HG02870 (cell line): ENCODE results near the gene RFNG.

ENCODE experiments used
- ATAC-seq: cut with Tn5 transposase; IDR thresholded peaks from one replicate; pipeline ENCODE4 v1.9.1; 2021; ENCODE audit warnings: mild to moderate bottlenecking, moderate library complexity; ENCODE audit not compliant: unreplicated experiment

Gene RFNG

DNA sequence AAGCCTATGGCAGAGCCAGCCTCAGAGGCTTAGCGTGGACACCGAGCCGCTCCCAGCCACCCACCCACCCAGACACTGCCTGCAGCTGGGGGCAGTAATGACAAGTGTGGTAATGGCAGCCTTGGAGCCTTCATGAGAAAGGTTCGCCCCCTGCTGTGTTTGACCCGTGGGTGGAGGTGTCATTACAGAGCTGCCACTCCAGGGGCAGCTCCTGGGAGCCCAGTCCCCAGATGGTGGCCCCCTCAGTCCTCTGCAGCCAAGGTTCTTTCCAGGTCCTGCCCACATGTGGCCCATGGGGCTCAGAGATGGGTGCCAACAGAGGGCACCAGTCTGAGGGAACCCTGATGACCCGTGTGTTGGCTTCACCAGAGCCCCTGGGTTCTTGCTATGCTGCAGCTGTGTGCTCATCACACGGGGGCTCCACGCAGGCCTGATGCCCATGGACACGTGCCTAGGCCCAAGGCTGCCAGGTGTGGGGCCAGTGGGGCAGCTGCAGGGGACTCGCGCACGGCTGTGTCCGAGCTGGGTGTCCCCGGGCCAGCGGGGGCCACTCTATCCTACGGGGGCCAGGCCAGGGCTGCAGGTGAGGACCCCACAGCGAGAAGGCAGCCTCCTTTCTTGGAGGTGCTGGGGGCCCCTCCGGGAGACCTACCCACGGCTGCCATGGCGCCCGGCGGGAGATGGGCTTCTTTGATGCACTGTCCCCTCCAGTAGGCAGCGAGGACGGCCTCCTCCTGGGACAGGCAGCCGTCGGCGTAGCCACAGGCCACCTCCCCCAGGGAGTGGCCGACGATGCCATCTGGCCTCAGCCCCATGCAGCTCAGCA is 38.3 kb upstream of the RFNG start:
- no peak for ATAC-seq

DNA sequence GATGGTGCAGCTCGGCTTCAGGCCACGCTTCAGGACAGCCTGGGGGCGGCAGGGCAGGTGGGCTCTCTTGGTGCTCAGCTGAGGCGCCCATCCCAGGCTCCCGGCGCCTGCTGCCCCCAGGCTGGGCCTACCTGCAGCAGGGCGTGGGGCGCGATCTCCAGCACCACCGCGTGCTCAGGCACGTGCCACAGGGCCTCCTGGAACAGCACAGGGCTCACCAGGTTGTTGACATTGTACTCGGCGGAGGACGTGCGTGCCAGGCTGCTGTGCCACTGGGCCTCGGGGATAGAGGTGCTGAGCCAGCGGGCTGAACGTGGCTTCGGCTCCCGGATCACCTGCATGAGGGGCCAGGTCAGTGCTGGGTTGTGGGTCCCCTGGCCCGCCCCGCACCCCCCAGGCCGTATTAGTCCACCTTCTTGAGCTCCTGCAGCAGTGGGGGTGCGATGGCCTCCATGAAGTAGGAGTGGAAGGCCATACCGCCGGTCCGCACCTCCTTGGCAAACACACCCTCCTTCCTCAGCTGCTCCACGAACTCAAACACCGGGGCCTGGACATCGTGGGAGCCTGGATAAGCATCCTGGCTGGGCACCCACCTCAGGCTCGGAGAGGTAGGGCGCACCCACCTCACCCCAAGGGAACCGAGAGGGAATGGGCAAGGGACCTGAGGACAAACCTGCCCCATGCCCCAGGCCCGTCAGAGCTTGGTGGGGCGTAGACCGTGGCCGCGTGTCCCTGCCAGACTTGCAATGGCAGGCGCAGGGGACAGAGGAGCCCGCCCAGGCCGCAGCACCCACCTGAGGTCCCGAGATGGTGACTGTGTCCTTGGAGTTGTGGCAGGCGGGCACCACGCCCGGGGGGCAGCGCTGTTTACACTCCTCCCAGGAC is 37.5 kb upstream of the RFNG start:
- no peak for ATAC-seq

GRCh38 chr17:82087961-82088837 is 36.6 kb upstream of the RFNG start:
- ATAC-seq = no peak

- ATAC-seq = no peak
Observed at GRCh38 chr17:82086941-82087906, 35.6 kb upstream of the RFNG start.

- no peak for ATAC-seq
Observed at GRCh38 chr17:82085931-82086764, 34.5 kb upstream of the RFNG start.

DNA sequence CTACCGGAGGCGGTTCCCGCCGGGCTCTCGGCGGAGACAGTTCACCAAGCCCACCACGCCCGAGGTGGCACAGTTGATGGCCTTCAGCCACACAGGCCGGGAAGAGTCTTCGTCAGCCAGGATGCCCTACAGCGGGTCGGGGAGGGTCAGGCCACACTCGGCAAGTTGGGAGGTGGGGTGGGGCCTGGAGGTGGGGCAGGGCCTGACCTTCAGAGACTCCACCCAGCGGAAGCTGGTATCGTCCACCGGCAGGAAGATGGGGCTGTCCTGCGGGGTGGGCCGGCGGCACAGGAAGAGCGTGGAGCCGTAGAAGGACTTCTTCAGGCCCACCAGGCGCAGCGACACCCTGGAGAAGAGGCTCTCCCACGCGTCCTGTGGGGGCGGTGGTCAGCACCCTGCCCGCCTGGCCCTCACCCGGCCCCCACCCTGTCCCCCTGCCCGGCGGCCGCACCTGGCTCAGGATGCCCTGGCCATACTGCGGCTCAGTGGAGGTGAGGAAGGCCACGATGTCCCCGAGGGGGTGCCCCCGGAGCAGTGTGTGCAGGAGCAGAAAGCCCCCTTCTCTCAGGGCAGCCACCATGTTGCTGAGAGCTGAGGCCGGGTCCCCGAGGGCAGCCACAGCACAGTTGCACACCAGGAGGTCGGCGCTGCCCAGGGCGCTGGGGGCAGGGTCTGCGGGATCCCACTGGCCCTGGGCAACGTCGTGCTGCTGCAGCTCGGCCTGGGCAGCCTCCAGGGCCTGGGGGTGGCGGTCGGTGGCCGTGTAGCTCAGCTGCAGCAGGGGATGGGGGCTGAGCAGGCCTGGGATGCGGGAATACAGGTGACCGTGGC is 33.6 kb upstream of the RFNG start:
- ATAC-seq = no peak

DNA sequence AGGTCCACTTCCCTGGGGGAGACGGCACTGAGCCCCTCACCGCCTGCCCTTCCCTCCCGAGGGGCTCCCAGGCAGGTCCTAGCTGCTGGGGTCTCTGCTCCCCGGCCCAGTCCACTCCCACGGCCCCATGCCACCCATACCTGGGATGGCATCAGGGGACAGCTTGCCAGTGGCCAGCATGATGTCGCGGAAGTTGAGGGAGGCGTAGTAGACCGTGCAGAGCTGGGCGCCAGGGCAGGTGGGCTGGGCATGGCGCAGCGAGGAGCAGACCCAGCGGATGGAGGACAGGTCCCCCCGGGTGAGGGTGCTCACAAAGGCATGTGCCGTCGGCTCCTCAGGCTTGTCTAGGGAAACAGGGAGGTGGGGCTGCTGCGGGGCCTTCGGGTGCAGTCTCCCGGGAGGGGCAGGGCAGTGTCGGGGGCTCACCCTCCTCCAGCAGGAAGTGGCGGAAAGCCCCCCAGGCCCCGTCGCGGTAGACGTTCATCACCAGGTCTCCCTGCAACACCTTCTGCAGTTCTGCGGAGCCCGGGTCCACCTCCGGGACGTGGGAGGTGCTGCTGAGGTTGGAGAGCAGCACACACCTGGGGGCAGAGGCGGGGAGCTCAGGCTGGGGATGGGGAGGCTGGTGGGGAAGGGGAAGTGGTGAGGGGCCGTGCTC is 32.9 kb upstream of the RFNG start:
- ATAC-seq = no peak

DNA sequence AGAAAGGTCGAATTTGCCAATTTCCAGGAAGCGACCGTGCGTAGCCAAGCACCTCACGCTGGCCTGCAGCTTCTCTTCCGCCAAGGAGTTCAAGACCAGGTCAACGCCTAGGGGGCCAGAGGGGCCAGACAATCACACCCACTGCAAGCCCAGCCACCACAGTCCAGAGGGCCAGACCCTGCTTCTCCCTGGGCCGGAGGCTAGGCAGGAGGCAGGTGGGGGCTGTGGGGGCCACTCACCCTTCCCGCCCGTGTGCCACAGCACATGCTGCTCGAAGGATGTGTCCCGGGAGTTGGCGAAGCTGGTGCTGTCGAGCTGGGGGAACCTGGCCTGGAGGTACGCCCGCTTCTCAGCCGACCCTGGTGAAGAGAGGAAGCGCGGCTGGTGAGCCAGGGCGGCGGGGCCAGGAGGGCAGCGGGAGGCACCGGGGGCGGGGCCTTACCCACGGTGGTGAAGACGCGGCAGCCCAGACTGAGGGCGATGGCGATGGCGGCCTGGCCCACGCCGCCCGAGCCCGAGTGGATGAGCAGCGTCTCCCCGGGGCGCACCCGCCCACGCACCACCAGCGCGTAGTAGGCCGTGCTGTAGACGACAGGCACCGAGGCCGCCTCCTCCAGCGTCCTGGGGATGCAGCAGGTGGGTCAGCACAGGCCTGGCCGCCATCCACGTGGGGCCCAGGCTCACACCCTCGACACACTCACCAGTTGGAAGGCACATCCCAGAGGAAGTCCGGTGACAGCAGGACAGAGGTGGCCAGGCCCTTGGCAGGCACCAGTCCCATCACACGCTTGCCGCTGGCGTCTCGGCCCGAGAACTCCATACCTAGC is 32.1 kb upstream of the RFNG start:
- ATAC-seq = no peak

DNA sequence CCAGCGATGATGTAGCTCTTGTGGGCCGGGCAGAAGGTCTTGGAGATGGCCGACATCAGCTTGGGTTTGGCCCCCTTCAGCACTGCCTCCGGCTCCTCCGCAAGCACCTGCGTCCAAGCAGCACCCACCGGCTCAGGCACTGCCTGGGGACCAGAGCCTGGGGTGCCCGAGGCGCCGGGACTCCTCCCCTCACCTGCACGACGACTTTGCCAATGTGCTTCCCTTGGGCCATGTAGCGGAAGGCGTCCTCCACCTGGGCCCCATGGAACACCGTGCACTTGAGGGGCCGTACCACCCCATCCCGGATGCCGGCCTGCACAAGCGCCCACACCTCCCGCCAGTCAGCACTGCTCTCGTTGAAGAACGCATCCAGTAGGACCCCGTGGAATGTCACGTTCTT is 31.4 kb upstream of the RFNG start:
- ATAC-seq = no peak

DNA sequence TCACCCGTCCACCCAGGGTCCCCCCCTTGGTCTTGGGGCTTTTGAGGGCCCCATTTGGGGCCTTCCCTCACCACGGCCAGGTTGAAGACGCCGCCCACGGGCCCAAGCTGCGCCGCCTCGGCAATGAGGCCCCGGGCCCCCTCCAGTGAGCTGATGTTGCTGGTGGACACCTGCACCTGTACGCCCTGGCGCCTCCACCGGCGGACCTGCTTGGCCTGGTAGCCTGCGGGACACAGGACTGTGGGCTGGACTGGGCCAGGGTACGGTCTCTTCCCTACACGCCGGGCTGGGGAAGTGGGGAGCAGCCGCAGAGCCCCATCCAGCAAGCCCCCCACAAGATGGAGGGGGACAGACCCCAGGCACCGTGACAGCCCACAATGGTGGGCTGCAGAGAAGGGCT is 30.8 kb upstream of the RFNG start:
- ATAC-seq = no peak

DNA sequence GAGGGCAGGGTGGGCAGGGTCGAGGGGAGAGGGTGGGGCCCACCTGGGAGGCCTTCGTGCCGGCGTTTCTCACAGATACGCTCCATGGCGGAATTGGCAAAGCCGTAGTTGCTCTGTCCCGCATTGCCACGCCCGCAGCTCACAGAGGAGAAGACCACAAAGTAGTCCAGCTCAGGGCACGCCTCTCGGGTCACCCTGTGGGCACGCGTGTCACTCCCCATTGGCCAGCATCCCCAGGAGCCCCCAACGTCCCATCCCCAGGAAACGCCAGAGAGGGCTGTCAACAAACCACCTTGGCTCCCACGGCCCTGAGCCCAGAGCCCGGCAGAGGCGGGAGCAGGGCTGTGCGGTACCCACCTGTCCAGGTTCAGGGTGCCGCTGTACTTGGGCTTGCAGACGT is 30.4 kb upstream of the RFNG start:
- ATAC-seq = no peak

DNA sequence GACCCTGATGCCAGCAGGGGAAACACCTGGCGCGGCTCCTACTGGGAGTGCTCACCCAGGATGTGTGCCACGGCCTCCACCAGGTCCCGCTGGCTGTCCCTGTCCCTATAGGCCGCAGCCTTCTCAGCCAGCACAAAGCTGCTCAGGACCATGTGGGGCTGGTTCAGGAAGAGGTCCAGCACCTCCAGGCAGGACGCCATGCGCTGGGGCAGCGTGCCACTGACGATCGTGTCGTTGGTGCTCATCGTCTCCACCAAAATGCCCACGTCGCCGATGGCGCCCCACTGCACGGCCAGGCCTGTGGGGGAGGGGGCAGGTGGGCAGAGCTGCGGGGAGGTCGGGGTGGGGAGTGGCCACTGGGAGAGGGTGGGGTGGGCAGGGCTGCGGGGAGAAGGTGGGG is 29.9 kb upstream of the RFNG start:
- no peak for ATAC-seq

DNA sequence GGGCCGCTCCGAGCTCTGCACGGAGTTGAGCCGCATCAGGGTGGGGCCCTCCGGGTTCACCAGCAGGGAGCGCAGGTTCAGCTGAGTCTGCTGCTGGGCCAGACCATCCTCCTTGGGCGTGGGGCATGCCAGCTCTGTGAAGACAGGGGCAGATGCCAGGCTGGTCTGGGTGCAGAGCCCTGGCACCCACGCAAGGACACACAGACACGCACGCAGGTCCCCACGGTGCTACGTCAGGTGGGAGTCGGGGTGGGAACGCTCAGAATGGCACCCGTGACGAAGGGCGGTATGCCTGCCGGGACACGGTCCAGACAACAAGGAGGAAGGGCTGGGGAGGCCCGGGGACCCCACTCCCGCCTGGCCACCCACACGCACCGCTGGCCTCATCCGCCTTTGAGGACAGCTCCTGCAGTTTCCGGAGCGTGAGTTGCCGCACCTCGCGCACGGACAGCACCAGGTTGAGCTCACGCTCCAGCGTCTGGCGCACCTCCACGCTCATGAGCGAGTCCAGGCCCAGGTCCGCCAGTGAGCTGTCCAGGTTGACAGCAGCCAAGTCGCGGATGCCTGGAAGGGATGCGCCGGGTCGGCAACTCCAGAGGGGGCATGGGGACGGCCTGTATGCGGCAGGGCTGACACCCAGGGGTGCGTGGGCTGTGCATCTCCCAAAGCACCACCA is 29.3 kb upstream of the RFNG start:
- ATAC-seq = no peak

GRCh38 chr17:82080048-82080788 is 28.6 kb upstream of the RFNG start:
- ATAC-seq = no peak

- no peak for ATAC-seq
Observed at GRCh38 chr17:82079001-82079677, 27.5 kb upstream of the RFNG start.
